K562 (cell line): ENCODE results near the gene TGM1. TPM values are rescaled to one million over a fixed set of nuclear protein-coding genes. Genes with fewer than 3 reads are reported as not detected.
A peak's percentile ranks its signal among the peaks of the same experiment; 100 is the strongest.

ENCODE experiments used
- BHLHE40 ChIP-seq: IDR thresholded peaks from 2 replicates; pipeline ENCODE4 v1.6.1; 2011; ENCODE audit warnings: low read length, improper control_type of control experiment
- CHD7 ChIP-seq: fragments of 200-600 bp; sonication (generic); IDR thresholded peaks from one replicate; pipeline ENCODE4 v1.6.1; 2012; ENCODE audit warnings: mild to moderate bottlenecking, low read depth, low read length, inconsistent platforms
- EGR1 ChIP-seq: fragments of 450-650 bp; conservative IDR thresholded peaks from 2 replicates; pipeline ENCODE4 v1.6.1; 2017; ENCODE audit warnings: mild to moderate bottlenecking
- FOSL1 ChIP-seq: fragments of 200-800 bp; sonication (Bioruptor generic); conservative IDR thresholded peaks from 2 replicates; pipeline ENCODE4 v1.6.1; 2016; ENCODE audit warnings: missing genetic modification characterization, missing compliant biosample characterization
- GMEB1 ChIP-seq: fragments of 250-450 bp; sonication (Bioruptor Pico); IDR thresholded peaks from 2 replicates; pipeline ENCODE4 v1.4.0; 2020; ENCODE audit warnings: mild to moderate bottlenecking
- HDAC1 ChIP-seq, 2 experiments: fragments of 450-650 bp; IDR thresholded peaks; 2 replicates each; pipeline ENCODE4 v1.6.1; 2016 to 2017; ENCODE audit warnings: inconsistent platforms in 1 of 2, mild to moderate bottlenecking in 1 of 2, moderate library complexity in 1 of 2
- MCM2 ChIP-seq: fragments of 450-650 bp; IDR thresholded peaks from 2 replicates; pipeline ENCODE4 v1.6.1; 2017; ENCODE audit warnings: low read depth, mild to moderate bottlenecking
- SIN3B ChIP-seq: fragments of 450-650 bp; IDR thresholded peaks from 2 replicates; pipeline ENCODE4 v1.6.1; 2017; ENCODE audit warnings: low read depth, mild to moderate bottlenecking, moderate library complexity
- TEAD1 ChIP-seq, 2 experiments: fragments of 450-650 bp in 1 of 2; sonication (generic) in 1 of 2; formaldehyde crosslinking; IDR thresholded peaks; 2 replicates each; pipeline versions ENCODE4 v1.4.0 to v1.8.0; 2020 to 2022; ENCODE audit warnings: mild to moderate bottlenecking in 2 of 2, missing genetic modification reagents in 1 of 2
- TRIM28 ChIP-seq: fragments of 450-650 bp; IDR thresholded peaks from 2 replicates; pipeline ENCODE4 v1.6.1; 2017
- USF1 ChIP-seq: sonication (generic); formaldehyde crosslinking; IDR thresholded peaks from 2 replicates; pipeline ENCODE4 v1.9.0; 2022; ENCODE audit warnings: mild to moderate bottlenecking, missing genetic modification reagents
- ZNF121 ChIP-seq: sonication (generic); formaldehyde crosslinking; conservative IDR thresholded peaks from 2 replicates; pipeline ENCODE4 v1.8.0; 2022; ENCODE audit warnings: missing genetic modification reagents
- ZNF253 ChIP-seq: fragments of 250-450 bp; sonication (Bioruptor Pico); conservative IDR thresholded peaks from 2 replicates; pipeline ENCODE4 v1.6.1; 2021; ENCODE audit warnings: mild to moderate bottlenecking
- ZNF507 ChIP-seq: conservative IDR thresholded peaks from 2 replicates; pipeline ENCODE4 v1.6.1; 2017; ENCODE audit warnings: missing genetic modification characterization, missing compliant biosample characterization
- ZNF830 ChIP-seq: fragments of 250-450 bp; sonication (Bioruptor Pico); IDR thresholded peaks from 2 replicates; pipeline ENCODE4 v1.5.0; 2021; ENCODE audit warnings: mild to moderate bottlenecking
- polyA plus RNA-seq, 8 experiments: library from polyadenylated mRNA; depleted of rRNA in 4 of 8; stranded (reverse) in 5 of 8; unstranded in 3 of 8; fragments of >200 nt; fragmentation: Nextera tagmentation in 2 of 8; fragmentation: Illumina TruSeq in 1 of 8; extraction: Ambion mirVana in 2 of 8; extraction: Trizol in 1 of 8; gene quantifications; 2 replicates each; pipeline versions ENCODE4 v1.2.1 to v1.2.3, GENCODE V29; 2011 to 2014; ENCODE audit warnings: inconsistent platforms in 1 of 8, missing spikeins in 1 of 8
- total RNA-seq, 7 experiments: library from RNA; depleted of rRNA in 6 of 7; stranded (reverse); fragments of >200 nt in 6 of 7; fragmentation: Illumina TruSeq in 2 of 7; extraction: Trizol in 2 of 7; gene quantifications; 2 replicates each; pipeline versions ENCODE4 v1.2.1 to v1.2.3, GENCODE V29; 2011 to 2021; ENCODE audit warnings: low replicate concordance in 1 of 7

TGM1 gene
- total and polyA plus RNA-seq, 9 of the 15 experiments (the other 6 are each of a cell fraction or from before 2014, with no cell fraction given) = 0.13 to 4.4 (median 0.88) TPM

- TF ChIP-seq USF1 (no peak), HDAC1 (IDR thresholded peaks at IDR 0.05) (peak in 1 of 2 experiments; percentile 92; a peak in 2 of 4 replicates), BHLHE40 (no peak), ZNF507 (no peak), GMEB1 (CRISPR knock-in tag) (peak; percentile 63), EGR1 (peak; percentile 19; the same call in 1 of the 2 replicates), TEAD1 (CRISPR knock-in tag; IDR thresholded peaks at IDR 0.05) (no peak), ZNF253 (CRISPR knock-in tag) (no peak), ZNF830 (CRISPR knock-in tag) (no peak), FOSL1 (tag) (no peak), CHD7 (no peak), SIN3B (peak; percentile 81), TRIM28 (no peak), MCM2 (no peak), ZNF121 (CRISPR knock-in tag) (no peak)
Observed at GRCh38 chr14:24299255-24300191, 36.5 kb upstream of the TGM1 start, which contains the start of the genes DHRS1 and NOP9 (continued).
